ENCODE measurements around the gene LIPC. TPM values are rescaled to one million over a fixed set of nuclear protein-coding genes. Genes with fewer than 3 reads are reported as not detected.

Gene LIPC
- polyA plus RNA-seq, 1 donor (not counting 4 experiments of a cell fraction or from before 2014, with no cell fraction given): not detected

- Histone ChIP-seq H3K4me3 (ENCODE audit: control insufficient read depth in 2 of 3, extremely low read depth in 1 of 3, insufficient read depth in 2 of 3, low read depth in 1 of 3, low read length in 3 of 3) (no peak overlapping the region), H4K20me1 (ENCODE audit: control insufficient read depth, extremely low read depth, insufficient read depth, low read length) (no peaks in the 10 kb centered on the region), H2AFZ (ENCODE audit: control insufficient read depth, low read length) (no peak overlapping the region), H3K4me2 (ENCODE audit: control insufficient read depth, extremely low read depth, insufficient read depth, low read depth, low read length) (no peak overlapping the region), H3K79me2 (ENCODE audit: control insufficient read depth, insufficient read depth, low read length) (no peaks in the 10 kb centered on the region), H3K27ac (ENCODE audit: control insufficient read depth, insufficient read depth, low read length) (no peak overlapping the region), H3K27me3 (ENCODE audit: control insufficient read depth, extremely low read depth, insufficient read depth, low read length) (no peaks in the 10 kb centered on the region), H3K9me1 (ENCODE audit: control insufficient read depth, extremely low read depth, insufficient read depth, low read length) (no peaks in the 10 kb centered on the region), H3K9me3 (ENCODE audit: control insufficient read depth, low read depth, low read length) (no peaks in the 10 kb centered on the region), H3K9ac (ENCODE audit: control insufficient read depth, extremely low read depth, insufficient read depth, low read length) (no peak overlapping the region), H3K4me1 (ENCODE audit: control insufficient read depth, extremely low read depth, insufficient read depth, low read length) (no peaks in the 10 kb centered on the region), H3K36me3 (ENCODE audit: control insufficient read depth in 2 of 2, extremely low read depth in 1 of 2, insufficient read depth in 2 of 2, low read length in 2 of 2) (no peaks in the 10 kb centered on the region)
- DNase-seq (ENCODE audit: low read depth, low spot score) (no peak), FAIRE-seq (no peak)
- dilution Hi-C loops (cut with MboI; ENCODE audit: extremely low pct_ligation_motif_present, low sequenced_read_pairs): no loop called here
- TF ChIP-seq, protein P1, sequence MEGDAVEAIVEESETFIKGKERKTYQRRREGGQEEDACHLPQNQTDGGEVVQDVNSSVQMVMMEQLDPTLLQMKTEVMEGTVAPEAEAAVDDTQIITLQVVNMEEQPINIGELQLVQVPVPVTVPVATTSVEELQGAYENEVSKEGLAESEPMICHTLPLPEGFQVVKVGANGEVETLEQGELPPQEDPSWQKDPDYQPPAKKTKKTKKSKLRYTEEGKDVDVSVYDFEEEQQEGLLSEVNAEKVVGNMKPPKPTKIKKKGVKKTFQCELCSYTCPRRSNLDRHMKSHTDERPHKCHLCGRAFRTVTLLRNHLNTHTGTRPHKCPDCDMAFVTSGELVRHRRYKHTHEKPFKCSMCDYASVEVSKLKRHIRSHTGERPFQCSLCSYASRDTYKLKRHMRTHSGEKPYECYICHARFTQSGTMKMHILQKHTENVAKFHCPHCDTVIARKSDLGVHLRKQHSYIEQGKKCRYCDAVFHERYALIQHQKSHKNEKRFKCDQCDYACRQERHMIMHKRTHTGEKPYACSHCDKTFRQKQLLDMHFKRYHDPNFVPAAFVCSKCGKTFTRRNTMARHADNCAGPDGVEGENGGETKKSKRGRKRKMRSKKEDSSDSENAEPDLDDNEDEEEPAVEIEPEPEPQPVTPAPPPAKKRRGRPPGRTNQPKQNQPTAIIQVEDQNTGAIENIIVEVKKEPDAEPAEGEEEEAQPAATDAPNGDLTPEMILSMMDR (optimal IDR thresholded peaks at IDR 0.05 in 1 of 3, IDR thresholded peaks at IDR 0.05 in 1 of 3, conservative IDR thresholded peaks at IDR 0.05 in 1 of 3; ENCODE audit: extremely low read depth in 1 of 3, insufficient read depth in 2 of 3, low read length in 3 of 3): no peak
- TF ChIP-seq EZH2 (IDR thresholded peaks at IDR 0.05; ENCODE audit: low read length): no peak
Measured at GRCh38 chr15:58426501-58426900, 5.3 kb upstream of the LIPC start.

DNA sequence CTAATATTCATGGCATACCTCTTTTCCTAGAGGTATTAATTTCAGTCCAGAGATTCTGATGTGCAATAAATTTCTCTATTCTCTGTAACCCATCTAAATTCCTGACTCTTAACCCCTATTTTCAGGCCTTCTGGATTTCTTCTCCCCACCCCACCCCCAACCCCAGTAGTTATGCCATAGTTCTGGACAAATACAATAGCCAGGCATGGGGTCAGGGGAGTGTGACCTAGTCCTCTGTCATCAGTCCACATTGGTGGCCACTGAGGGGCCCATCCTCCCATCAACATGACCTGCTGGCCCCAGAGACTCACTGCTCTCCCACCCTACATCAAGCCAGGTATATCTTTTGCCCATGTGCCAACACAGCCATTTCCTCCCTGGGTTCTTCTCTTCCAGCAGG, 3.8 kb upstream of the LIPC start:
- H3K27ac ChIP-seq (ENCODE audit: control insufficient read depth, insufficient read depth, low read length): no peak overlapping the region
- H3K4me3 ChIP-seq (ENCODE audit: control insufficient read depth in 2 of 3, extremely low read depth in 1 of 3, insufficient read depth in 2 of 3, low read depth in 1 of 3, low read length in 3 of 3): no peak overlapping the region
- no peaks in the 10 kb centered on the region for H3K79me2 ChIP-seq (ENCODE audit: control insufficient read depth, insufficient read depth, low read length)
- no peaks in the 10 kb centered on the region for H3K9me3 ChIP-seq (ENCODE audit: control insufficient read depth, low read depth, low read length)
- no peaks in the 10 kb centered on the region for H4K20me1 ChIP-seq (ENCODE audit: control insufficient read depth, extremely low read depth, insufficient read depth, low read length)
- H3K4me1 ChIP-seq (ENCODE audit: control insufficient read depth, extremely low read depth, insufficient read depth, low read length): peaks cover 3% of the 10 kb centered on the region
- H3K9me1 ChIP-seq (ENCODE audit: control insufficient read depth, extremely low read depth, insufficient read depth, low read length): no peaks in the 10 kb centered on the region
- no peak overlapping the region for H2AFZ ChIP-seq (ENCODE audit: control insufficient read depth, low read length)
- H3K9ac ChIP-seq (ENCODE audit: control insufficient read depth, extremely low read depth, insufficient read depth, low read length): no peak overlapping the region
- DNase-seq (ENCODE audit: low read depth, low spot score): no peak
- no peaks in the 10 kb centered on the region for H3K27me3 ChIP-seq (ENCODE audit: control insufficient read depth, extremely low read depth, insufficient read depth, low read length)
- TF ChIP-seq, protein P1 (optimal IDR thresholded peaks at IDR 0.05 in 1 of 3, IDR thresholded peaks at IDR 0.05 in 1 of 3, conservative IDR thresholded peaks at IDR 0.05 in 1 of 3; ENCODE audit: extremely low read depth in 1 of 3, insufficient read depth in 2 of 3, low read length in 3 of 3): no peak
- no peak for TF ChIP-seq EZH2 (IDR thresholded peaks at IDR 0.05; ENCODE audit: low read length)
- no peak overlapping the region for H3K4me2 ChIP-seq (ENCODE audit: control insufficient read depth, extremely low read depth, insufficient read depth, low read depth, low read length)
- dilution Hi-C loops (cut with MboI; ENCODE audit: extremely low pct_ligation_motif_present, low sequenced_read_pairs): no loop called here
- FAIRE-seq: no peak
- H3K36me3 ChIP-seq (ENCODE audit: control insufficient read depth in 2 of 2, extremely low read depth in 1 of 2, insufficient read depth in 2 of 2, low read length in 2 of 2): no peaks in the 10 kb centered on the region
